ENCODE results near the gene C4BPB.

The C4BPB gene

DNA sequence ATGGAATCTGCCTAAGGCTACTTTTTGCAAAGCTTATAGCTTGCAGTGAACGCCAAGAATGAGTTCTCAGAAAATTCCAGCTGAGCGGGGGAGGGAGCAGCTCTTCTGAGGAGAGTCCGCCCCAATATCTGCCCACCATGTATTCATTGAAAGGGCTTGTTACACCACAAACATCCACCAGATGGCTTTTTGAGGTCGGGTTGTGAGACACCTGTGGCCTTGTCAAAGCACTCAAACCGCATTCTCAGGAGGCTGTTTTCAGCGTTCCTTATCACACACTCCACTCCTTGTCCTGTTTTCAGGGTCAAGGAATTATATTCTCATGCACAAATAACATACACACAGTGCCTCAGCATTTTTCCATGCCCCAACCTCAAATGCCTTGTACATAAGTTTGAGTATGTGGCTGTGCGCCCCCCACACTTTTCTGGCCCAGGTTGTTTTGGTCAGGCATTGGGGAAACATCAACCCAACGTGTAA lies 3.9 kb upstream of the C4BPB start:
- peak; percentile 70 for DNase-seq (ENCODE audit: low read depth)

DNA sequence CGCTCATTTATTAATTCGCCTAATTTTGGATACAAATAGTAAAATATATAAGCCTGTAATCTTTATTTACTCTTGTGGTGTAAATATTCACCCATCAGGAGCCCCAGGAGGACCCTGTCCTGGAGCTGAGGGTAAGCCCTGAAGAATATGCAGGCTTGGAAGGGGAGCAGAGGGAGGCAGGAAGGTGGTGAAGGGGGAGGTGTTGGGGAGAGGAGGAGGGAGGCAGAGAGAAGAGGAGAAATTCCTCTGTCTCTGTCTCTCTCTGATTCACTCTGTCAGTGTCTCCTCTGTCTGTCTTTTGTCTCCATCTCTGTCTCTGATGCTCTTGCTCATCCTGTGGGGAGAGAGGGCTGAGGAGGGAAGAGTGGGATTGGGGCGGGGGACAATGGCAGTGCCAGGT lies 2.8 kb upstream of the C4BPB start:
- DNase-seq (ENCODE audit: low read depth), result no peak

- peak; percentile 30 for DNase-seq (ENCODE audit: low read depth)
Observed at GRCh38 chr1:207088161-207088560, 499 bp upstream of the C4BPB start.

DNA sequence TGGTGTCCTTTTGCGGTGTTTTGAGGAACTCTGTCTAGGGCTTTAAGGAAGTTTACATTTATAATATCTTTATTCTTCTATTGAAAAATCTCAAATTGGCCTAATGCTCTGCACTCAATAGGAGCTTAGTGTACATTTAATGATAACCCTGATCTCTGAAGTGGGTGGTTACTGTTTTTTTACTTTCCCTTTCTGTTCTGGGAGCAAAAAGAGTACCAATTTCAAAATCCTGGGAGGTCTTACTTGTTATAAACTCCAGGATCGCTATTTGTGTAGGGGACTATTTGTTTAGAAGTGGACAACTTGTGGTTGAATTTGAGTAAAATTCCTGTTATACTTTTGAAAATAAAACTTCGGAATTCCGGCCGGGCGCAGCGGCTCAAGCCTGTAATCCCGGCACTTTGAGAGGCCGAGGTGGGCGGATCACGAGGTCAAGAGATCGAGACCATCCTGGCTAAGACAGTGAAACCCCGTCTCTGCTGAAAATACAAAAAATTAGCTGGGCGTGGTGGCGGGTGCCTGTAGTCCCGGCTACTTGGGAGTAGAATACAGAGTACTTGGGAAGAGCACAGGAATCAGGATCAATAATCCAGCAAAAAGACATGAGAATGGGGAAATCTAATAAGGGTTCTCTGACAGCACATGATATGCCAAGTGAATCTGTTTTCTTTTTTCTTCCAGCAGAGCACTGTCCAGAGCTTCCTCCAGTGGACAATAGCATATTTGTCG lies 1.1 kb downstream of the C4BPB start:
- DNase-seq (ENCODE audit: low read depth), result no peak

GRCh38 chr1:207091200-207091908 lies 2.7 kb downstream of the C4BPB start:
- DNase-seq (ENCODE audit: low read depth), result no peak

DNA sequence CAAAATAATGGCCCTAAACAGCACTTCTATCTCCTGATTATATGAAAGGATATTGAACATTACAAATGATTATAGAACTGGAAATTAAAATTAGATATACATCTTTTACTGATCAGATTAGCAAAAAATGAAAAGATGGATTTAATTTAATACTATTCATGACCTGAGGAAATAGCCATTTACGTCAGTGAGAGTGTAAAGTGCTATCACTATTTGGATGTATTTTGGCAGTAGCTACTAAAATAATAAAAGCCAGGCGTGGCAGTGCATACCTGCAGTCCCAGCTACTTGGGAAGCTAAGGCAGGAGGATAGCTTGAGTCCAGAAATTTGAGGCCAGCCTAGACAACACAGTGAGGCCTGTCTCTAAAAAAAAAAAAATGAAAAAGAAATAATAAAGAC lies 5.3 kb downstream of the C4BPB start:
- no peak for DNase-seq (ENCODE audit: low read depth)

- DNase-seq (ENCODE audit: low read depth), result no peak
Observed at GRCh38 chr1:207097871-207098324, 9.2 kb downstream of the C4BPB start.

GRCh38 chr1:207101720-207102119 lies 13.1 kb downstream of the C4BPB start:
- no peak for DNase-seq (ENCODE audit: low read depth)

- DNase-seq (ENCODE audit: low read depth), result no peak
Observed at GRCh38 chr1:207102146-207102545, 13.5 kb downstream of the C4BPB start.

GRCh38 chr1:207102659-207103058 lies 14.0 kb downstream of the C4BPB start:
- DNase-seq (ENCODE audit: low read depth), result no peak

- no peak for DNase-seq (ENCODE audit: low read depth)
Observed at GRCh38 chr1:207103892-207104373, 15.3 kb downstream of the C4BPB start, which contains the start of gene C4BPA. Gene C4BPA, plus strand, starts transcription at chr1:207104233. Its CDS starts 8,793 bp downstream, at chr1:207113026.

DNA sequence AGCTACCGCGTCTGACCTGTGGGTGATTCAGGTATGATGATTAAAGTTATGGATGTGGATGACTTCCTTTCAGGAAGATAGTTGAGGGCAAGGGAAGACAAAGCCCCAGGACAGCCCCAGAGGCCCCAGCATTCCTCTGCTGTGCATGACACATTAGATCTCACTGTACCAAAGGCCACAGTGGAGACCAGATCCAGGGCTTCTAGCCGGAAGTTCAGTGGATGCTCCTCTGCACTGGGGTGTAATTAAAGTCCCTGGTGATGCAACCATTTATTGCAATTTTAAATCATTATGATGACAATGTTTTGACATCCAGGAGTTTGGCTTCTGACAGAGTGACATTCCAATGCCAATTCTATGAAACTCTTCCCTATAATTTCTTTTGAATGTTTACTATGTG lies 20.3 kb downstream of the C4BPB start:
- no peak for DNase-seq (ENCODE audit: low read depth)

DNA sequence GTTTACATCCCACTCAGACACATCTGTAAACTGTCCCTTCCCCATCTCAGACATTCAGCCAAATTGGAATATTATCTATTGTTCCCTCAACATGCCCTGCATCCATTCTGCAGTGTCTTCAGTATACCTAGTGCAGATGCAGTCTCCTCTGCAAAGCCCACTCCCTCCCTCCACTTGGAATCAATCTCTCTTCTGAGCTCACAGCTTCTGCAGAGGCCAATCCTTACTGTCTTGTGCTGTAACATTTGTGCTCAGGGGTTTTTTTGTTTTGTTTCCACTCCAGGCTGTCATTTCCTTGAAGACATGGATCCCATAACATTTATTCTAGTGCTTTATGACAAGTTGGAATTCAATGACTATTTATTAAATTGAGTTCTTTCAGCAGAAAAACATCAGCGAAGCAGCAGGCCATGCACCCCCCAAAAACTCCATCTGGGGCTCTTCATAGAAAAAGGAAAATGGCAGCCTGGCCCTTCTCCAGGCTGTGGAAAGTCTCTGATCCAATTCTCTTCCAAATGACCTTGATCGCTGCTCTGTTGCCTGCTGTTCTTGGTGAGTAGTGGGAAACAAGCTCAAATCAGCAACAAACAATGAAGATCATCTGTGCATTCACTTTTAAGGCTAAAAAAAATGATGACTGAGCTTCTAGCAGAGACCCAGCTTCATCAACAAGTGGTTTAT lies 24.1 kb downstream of the C4BPB start:
- DNase-seq (ENCODE audit: low read depth), result no peak

- peak; percentile 4 for DNase-seq (ENCODE audit: low read depth)
Observed at GRCh38 chr1:207115269-207115668, 26.6 kb downstream of the C4BPB start.

- DNase-seq (ENCODE audit: low read depth), result no peak
Observed at GRCh38 chr1:207124389-207124788, 35.7 kb downstream of the C4BPB start.

GRCh38 chr1:207128336-207128921 lies 39.8 kb downstream of the C4BPB start:
- no peak for DNase-seq (ENCODE audit: low read depth)

- DNase-seq (ENCODE audit: low read depth), result no peak
Observed at GRCh38 chr1:207129053-207129452, 40.4 kb downstream of the C4BPB start.

DNA sequence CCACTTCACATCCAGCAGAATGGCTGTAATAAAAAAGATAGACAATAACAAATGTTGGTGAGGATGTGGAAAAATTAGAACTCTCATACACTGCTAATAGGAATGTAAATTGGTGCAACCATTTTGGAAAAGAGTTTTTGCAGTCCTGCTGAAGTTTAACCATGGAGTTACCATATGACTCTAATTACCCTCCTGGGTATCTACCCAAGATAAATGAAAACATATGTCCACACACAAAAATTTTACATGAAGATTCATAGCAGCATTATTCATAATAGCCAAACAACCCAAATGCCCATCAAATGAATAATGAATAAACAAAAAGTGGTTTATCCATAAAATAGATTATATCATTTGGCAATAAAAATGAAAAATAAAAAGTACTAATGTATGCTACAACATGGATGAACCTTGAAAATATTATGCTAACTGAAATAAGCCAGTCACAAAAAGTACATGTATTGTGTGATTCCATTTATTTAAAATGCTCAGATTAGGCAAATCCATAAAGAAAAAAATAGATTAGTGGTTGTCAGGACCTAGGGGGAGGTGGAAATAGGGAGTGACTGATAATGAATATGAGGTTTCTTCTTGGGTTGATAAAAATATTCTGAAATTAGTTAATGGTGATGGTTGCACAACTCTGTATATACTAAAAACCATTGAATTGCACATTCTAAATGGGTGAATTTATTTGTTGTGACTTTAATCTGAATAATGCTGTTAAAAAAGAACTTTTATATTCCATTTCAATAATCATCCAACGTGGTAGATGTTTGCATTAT lies 41.8 kb downstream of the C4BPB start:
- no peak for DNase-seq (ENCODE audit: low read depth)

DNA sequence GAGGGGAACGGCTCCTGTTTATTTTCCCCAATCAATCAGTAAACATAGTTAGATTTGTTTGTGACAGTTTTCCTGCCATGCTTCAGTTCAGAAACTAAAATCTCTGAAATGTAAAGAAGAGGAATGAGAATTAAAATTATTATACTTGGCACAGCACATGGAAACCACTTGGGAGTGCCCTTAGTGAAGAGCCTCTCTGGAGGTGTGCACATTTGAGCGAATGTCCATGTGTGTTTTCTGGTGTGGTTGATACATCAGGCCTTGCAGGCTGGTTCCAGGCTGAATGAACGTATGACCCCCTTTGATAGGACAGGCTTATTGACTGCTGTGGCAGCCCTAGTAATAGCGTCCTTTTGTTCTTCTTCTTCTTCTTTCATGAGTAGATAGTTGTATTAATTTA lies 42.5 kb downstream of the C4BPB start:
- no peak for DNase-seq (ENCODE audit: low read depth)

- no peak for DNase-seq (ENCODE audit: low read depth)
Observed at GRCh38 chr1:207134581-207134980, 45.9 kb downstream of the C4BPB start.

DNA sequence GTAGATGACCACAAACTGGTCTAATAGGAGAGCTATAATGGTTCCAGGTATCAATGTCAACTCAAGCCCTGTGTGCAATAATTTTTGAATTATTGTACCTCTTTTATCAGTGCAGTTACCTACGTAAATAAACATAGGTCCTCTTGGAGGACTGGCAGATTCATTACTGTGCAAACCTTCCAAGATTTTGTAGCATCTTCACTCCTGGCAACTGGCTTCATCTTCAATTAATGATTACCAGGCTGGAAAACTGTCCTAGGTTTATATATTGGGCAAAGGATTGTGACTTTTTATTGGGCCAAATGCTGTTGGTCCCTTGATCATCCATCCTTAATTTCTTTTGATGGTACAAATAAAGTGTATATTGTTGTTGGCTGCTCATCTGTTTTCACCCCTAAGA lies 51.0 kb downstream of the C4BPB start:
- DNase-seq (ENCODE audit: low read depth), result no peak
